Measurements from ENCODE around the gene GPR158.
A peak's percentile ranks its signal among the peaks of the same experiment; 100 is the strongest.

The GPR158 gene

GRCh38 chr10:25405871-25406270 is 231.1 kb downstream of the GPR158 start:
- no peak for DNase-seq

- no peak for DNase-seq
Measured at GRCh38 chr10:25417611-25418010, 242.8 kb downstream of the GPR158 start.

GRCh38 chr10:25425776-25426175 is 251.0 kb downstream of the GPR158 start:
- no peak for DNase-seq

- no peak for DNase-seq
Measured at GRCh38 chr10:25436431-25436830, 261.6 kb downstream of the GPR158 start.

GRCh38 chr10:25441270-25441669 is 266.5 kb downstream of the GPR158 start:
- no peak for DNase-seq

- no peak for DNase-seq
Measured at GRCh38 chr10:25444266-25444665, 269.5 kb downstream of the GPR158 start.

GRCh38 chr10:25451401-25451800 is 276.6 kb downstream of the GPR158 start:
- no peak for DNase-seq

- no peak for DNase-seq
Measured at GRCh38 chr10:25453619-25454018, 278.8 kb downstream of the GPR158 start.

- DNase-seq: peak; percentile 74
Measured at GRCh38 chr10:25455980-25456567, 281.3 kb downstream of the GPR158 start.

GRCh38 chr10:25457552-25457951 is 282.8 kb downstream of the GPR158 start:
- peak; percentile 11 for DNase-seq

GRCh38 chr10:25465582-25466372 is 291.0 kb downstream of the GPR158 start:
- peak; percentile 26 for DNase-seq

- DNase-seq: no peak
Measured at GRCh38 chr10:25467881-25468280, 293.1 kb downstream of the GPR158 start.

GRCh38 chr10:25481467-25481866 is 306.7 kb downstream of the GPR158 start:
- no peak for DNase-seq

GRCh38 chr10:25483999-25484398 is 309.2 kb downstream of the GPR158 start:
- DNase-seq: no peak

- DNase-seq: no peak
Measured at GRCh38 chr10:25487266-25487665, 312.5 kb downstream of the GPR158 start.

- no peak for DNase-seq
Measured at GRCh38 chr10:25492040-25492439, 317.2 kb downstream of the GPR158 start.

GRCh38 chr10:25492680-25493079 is 317.9 kb downstream of the GPR158 start:
- DNase-seq: no peak

GRCh38 chr10:25493122-25493893 is 318.5 kb downstream of the GPR158 start:
- peak; percentile 94 for DNase-seq

- DNase-seq: no peak
Measured at GRCh38 chr10:25497246-25497645, 322.4 kb downstream of the GPR158 start.

- no peak for DNase-seq
Measured at GRCh38 chr10:25498645-25499044, 323.8 kb downstream of the GPR158 start.

- no peak for DNase-seq
Measured at GRCh38 chr10:25501912-25502311, 327.1 kb downstream of the GPR158 start.

- DNase-seq: no peak
Measured at GRCh38 chr10:25502453-25502852, 327.7 kb downstream of the GPR158 start.

- no peak for DNase-seq
Measured at GRCh38 chr10:25504306-25504705, 329.5 kb downstream of the GPR158 start.

- DNase-seq: no peak
Measured at GRCh38 chr10:25504838-25505237, 330.0 kb downstream of the GPR158 start.
